Activated CD4-positive, alpha-beta memory T cell treated with anti-CD3 and anti-CD28 coated beads, Interleukin-2, amount 10 ng/mL, durations not matched to agents 7 days and 5 days (primary cell): ENCODE results near the gene UXS1. TPM values are rescaled to one million over a fixed set of nuclear protein-coding genes. Genes with fewer than 3 reads are reported as not detected.

Experiments
- CTCF ChIA-PET: fragments of 350-600 bp; sonication (Branson Sonifier 250); formaldehyde crosslinking; loops from one replicate; lab custom pipeline; 2021; ENCODE audit warnings: antibody characterized with exemption, inconsistent platforms; lab: Charles Lee
- POLR2A ChIA-PET: fragments of 350-600 bp; sonication (Branson Sonifier 250); formaldehyde crosslinking; loops from one replicate; lab custom pipeline; 2021; ENCODE audit warnings: antibody characterized with exemption; lab: Charles Lee
- DNase-seq: peaks from one replicate; pipeline ENCODE4 v3.0.0-alpha.2; 2020
- H3K27ac Mint-ChIP-seq: one replicate; pipeline ENCODE4 v1.8.0; 2021; ENCODE audit warnings: mild to moderate bottlenecking, mixed read lengths
- H3K27me3 Mint-ChIP-seq: one replicate; pipeline ENCODE4 v1.8.0; 2021; ENCODE audit warnings: mixed read lengths
- H3K36me3 Mint-ChIP-seq: one replicate; pipeline ENCODE4 v1.8.0; 2021; ENCODE audit warnings: low read depth, mixed read lengths
- H3K4me1 Mint-ChIP-seq: one replicate; pipeline ENCODE4 v1.8.0; 2021; ENCODE audit warnings: mixed read lengths
- H3K4me3 Mint-ChIP-seq: one replicate; pipeline ENCODE4 v1.8.0; 2021; ENCODE audit warnings: mild to moderate bottlenecking, mixed read lengths
- H3K9me3 Mint-ChIP-seq: one replicate; pipeline ENCODE4 v1.8.0; 2021; ENCODE audit warnings: mixed read lengths
- total RNA-seq, 2 experiments: library from RNA; stranded (reverse); gene quantifications; one replicate each; pipeline ENCODE4 v1.2.3, GENCODE V29; 2021

The UXS1 gene
- total RNA-seq, 2 experiments from 2014 or later: 74.4 to 74.6 TPM

- ChIA-PET POLR2A (interaction anchor here (1.1 to 1.6 kb wide), 3 partner anchors 13 to 35 kb away, joined by 3 to 7 read pairs (median 5); no protein-coding TSS in a partner anchor), CTCF (interaction anchor here (0.6 kb wide), 1 partner anchor 823 kb away, joined by 4 read pairs; no protein-coding TSS in a partner anchor)
- H3K9me3 Mint-ChIP-seq: no peaks in the 10 kb centered on the region
- H3K4me3 Mint-ChIP-seq: no peak overlapping the region
- no peak for DNase-seq
- H3K36me3 Mint-ChIP-seq: peaks cover 74% of the 10 kb centered on the region
- H3K4me1 Mint-ChIP-seq: peaks cover 34% of the 10 kb centered on the region
- H3K27ac Mint-ChIP-seq: no peak overlapping the region
- H3K27me3 Mint-ChIP-seq: no peaks in the 10 kb centered on the region
Observed at GRCh38 chr2:106124905-106125549, 69.1 kb downstream of the UXS1 start.

DNA sequence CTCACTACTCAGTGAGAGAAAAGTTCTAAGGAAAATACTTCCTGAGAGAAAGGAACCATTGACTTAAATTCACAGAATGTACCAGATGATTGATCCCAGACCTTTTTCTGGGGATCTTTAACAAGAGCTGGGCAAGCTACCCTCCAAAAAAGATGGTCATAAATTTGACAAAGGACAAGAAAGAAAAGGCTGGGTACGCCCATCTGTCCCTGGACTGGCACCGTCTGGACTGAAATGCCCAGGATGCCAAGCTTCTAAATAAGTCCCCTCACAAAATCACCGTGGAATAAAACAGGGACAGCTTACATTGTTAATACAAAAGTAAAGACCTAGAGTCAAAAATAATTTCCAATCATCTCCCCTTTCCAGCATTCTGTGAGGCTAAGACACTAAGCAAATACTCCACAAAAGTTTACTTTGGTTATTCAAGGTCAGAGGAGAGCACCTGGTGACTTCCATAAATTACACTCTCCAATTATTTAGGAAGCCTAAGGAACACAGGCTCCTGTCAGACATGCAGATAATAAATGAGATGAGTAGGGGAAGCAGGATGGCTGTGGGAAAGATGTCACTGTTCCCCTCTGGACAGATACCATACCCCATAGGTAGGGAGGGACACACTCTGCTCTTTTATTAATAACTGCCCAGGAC, 69.9 kb downstream of the UXS1 start:
- H3K4me3 Mint-ChIP-seq: no peak overlapping the region
- no peak for DNase-seq
- no peak overlapping the region for H3K27ac Mint-ChIP-seq
- CTCF ChIA-PET: interaction anchor here (0.6 kb wide), 1 partner anchor 823 kb away, joined by 4 read pairs; no protein-coding TSS in a partner anchor
- no peaks in the 10 kb centered on the region for H3K9me3 Mint-ChIP-seq
- no peaks in the 10 kb centered on the region for H3K27me3 Mint-ChIP-seq
- peaks cover 28% of the 10 kb centered on the region for H3K4me1 Mint-ChIP-seq
- POLR2A ChIA-PET: interaction anchor here (1.1 to 1.3 kb wide), 2 partner anchors 14 to 23 kb away, joined by 3 to 5 read pairs; no protein-coding TSS in a partner anchor
- peaks cover 75% of the 10 kb centered on the region for H3K36me3 Mint-ChIP-seq

DNA sequence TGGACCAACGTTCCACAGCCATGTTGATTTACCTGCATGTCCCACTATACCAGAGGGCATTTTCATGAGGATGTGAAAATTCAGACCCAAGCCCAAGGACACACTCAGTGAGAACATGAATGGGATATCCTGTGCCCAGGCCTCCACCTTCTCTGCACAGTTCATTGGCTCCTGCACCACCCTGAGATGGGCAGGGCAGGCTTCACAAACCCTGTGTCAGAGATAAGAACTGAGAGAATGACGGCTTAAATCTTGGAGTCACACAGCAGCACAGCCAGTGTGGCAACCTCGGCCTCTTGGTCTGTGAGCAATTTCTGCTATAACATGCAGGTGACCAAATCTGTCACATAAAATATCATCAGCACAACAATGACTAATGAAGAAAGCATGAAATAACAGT, 71.9 kb downstream of the UXS1 start:
- no peaks in the 10 kb centered on the region for H3K27me3 Mint-ChIP-seq
- DNase-seq: no peak
- H3K27ac Mint-ChIP-seq: no peak overlapping the region
- peaks cover 67% of the 10 kb centered on the region for H3K36me3 Mint-ChIP-seq
- H3K4me3 Mint-ChIP-seq: no peak overlapping the region
- ChIA-PET CTCF (no interaction called here), POLR2A (no interaction called here)
- H3K4me1 Mint-ChIP-seq: peaks cover 14% of the 10 kb centered on the region
- H3K9me3 Mint-ChIP-seq: no peaks in the 10 kb centered on the region

GRCh38 chr2:106120432-106120831, 73.7 kb downstream of the UXS1 start:
- H3K27me3 Mint-ChIP-seq: no peaks in the 10 kb centered on the region
- peaks cover 11% of the 10 kb centered on the region for H3K4me1 Mint-ChIP-seq
- ChIA-PET POLR2A (no interaction called here), CTCF (no interaction called here)
- no peak for DNase-seq
- no peak overlapping the region for H3K27ac Mint-ChIP-seq
- peaks cover 59% of the 10 kb centered on the region for H3K36me3 Mint-ChIP-seq
- H3K4me3 Mint-ChIP-seq: no peak overlapping the region
- no peaks in the 10 kb centered on the region for H3K9me3 Mint-ChIP-seq

DNA sequence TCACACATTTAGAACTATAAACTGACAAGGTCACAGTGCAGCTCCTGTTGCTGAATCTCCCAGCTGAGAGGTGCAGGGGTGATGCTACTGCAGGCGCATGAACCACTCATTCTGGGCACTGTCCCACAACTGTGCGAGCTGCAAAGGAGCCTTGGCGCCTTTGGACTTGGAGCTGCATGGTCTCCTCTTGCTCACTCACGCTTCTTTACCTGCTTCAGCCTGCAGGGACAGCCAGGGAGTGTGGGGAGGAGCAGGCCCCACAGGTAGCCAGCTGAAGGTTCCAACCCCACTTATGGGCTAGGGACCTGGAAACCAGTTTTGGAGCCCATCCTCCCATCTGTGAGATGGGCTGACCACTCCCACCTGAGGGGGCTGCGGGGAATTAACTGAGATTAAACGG, 75.0 kb downstream of the UXS1 start:
- no peaks in the 10 kb centered on the region for H3K9me3 Mint-ChIP-seq
- no peaks in the 10 kb centered on the region for H3K27me3 Mint-ChIP-seq
- no peak overlapping the region for H3K27ac Mint-ChIP-seq
- no peak overlapping the region for H3K4me3 Mint-ChIP-seq
- H3K4me1 Mint-ChIP-seq: peaks cover 16% of the 10 kb centered on the region
- ChIA-PET POLR2A (no interaction called here), CTCF (interaction anchor here (0.6 kb wide), 1 partner anchor 58 kb away, joined by 3 read pairs; no protein-coding TSS in a partner anchor)
- DNase-seq: no peak
- H3K36me3 Mint-ChIP-seq: peaks cover 46% of the 10 kb centered on the region

- H3K9me3 Mint-ChIP-seq: no peaks in the 10 kb centered on the region
- DNase-seq: no peak
- H3K27me3 Mint-ChIP-seq: no peaks in the 10 kb centered on the region
- ChIA-PET POLR2A (interaction anchor here (1.3 kb wide), 1 partner anchor 41 kb away, joined by 3 read pairs; no protein-coding TSS in a partner anchor), CTCF (interaction anchor here (0.6 kb wide), 1 partner anchor 59 kb away, joined by 3 read pairs; no protein-coding TSS in a partner anchor)
- H3K4me3 Mint-ChIP-seq: no peak overlapping the region
- peaks cover 16% of the 10 kb centered on the region for H3K4me1 Mint-ChIP-seq
- H3K36me3 Mint-ChIP-seq: peaks cover 40% of the 10 kb centered on the region
- H3K27ac Mint-ChIP-seq: no peak overlapping the region
Observed at GRCh38 chr2:106117882-106118684, 76.0 kb downstream of the UXS1 start.

- Mint-ChIP-seq H3K27ac (no peak overlapping the region), H3K27me3 (no peaks in the 10 kb centered on the region), H3K4me1 (peaks cover 16% of the 10 kb centered on the region), H3K36me3 (peaks cover 41% of the 10 kb centered on the region), H3K4me3 (no peak overlapping the region), H3K9me3 (no peaks in the 10 kb centered on the region)
- no peak for DNase-seq
- POLR2A ChIA-PET: interaction anchor here (1.3 kb wide), 1 partner anchor 41 kb away, joined by 3 read pairs; no protein-coding TSS in a partner anchor
- CTCF ChIA-PET: no interaction called here
Observed at GRCh38 chr2:106117347-106117746, 76.8 kb downstream of the UXS1 start.

- DNase-seq: no peak
- no peak overlapping the region for H3K27ac Mint-ChIP-seq
- H3K4me3 Mint-ChIP-seq: no peak overlapping the region
- no peaks in the 10 kb centered on the region for H3K9me3 Mint-ChIP-seq
- H3K27me3 Mint-ChIP-seq: no peaks in the 10 kb centered on the region
- CTCF ChIA-PET: no interaction called here
- H3K36me3 Mint-ChIP-seq: peaks cover 39% of the 10 kb centered on the region
- peaks cover 16% of the 10 kb centered on the region for H3K4me1 Mint-ChIP-seq
- POLR2A ChIA-PET: no interaction called here
Observed at GRCh38 chr2:106116248-106116647, 77.9 kb downstream of the UXS1 start.

DNA sequence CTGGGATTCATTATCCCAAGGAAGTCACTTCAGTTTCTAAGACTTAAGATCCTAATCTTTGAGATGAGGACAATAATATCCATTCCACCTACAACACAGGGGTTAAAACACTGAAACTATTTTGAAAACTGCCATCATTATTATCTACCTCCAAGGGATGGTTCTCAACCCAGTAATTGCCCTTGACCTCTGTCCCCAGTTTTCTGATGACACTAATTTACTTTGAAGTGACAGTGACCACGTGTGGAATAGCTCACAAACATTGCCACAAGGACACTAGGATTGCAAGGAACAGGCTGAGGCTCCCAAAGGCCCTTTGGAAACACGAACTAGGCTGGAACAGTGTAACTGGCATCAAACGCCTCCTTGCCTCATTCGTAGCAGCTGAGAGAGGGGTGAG, 78.4 kb downstream of the UXS1 start:
- ChIA-PET POLR2A (no interaction called here), CTCF (no interaction called here)
- Mint-ChIP-seq H3K27me3 (no peaks in the 10 kb centered on the region), H3K9me3 (no peaks in the 10 kb centered on the region), H3K4me3 (no peak overlapping the region), H3K27ac (no peak overlapping the region), H3K36me3 (peaks cover 41% of the 10 kb centered on the region), H3K4me1 (peaks cover 16% of the 10 kb centered on the region)
- no peak for DNase-seq

DNA sequence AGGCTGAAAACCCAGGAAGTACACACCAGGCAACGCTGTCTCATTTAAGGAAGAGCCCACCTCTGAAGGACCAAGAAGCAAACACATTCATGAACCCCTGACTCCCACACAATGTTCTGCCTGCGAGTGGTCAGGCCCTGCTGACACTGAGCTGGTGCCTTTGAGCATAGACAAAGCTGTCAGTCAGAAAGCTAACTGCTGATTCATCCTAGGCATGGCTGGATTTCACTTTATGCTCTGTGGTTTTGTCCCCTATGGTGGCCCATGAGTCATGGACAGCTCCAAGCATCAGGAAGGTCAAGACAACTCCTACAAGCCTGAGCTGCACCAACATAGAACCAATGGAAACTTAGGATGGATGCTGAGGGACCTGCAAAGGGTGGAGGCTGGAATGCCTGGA, 78.9 kb downstream of the UXS1 start:
- POLR2A ChIA-PET: no interaction called here
- no peaks in the 10 kb centered on the region for H3K9me3 Mint-ChIP-seq
- H3K27me3 Mint-ChIP-seq: no peaks in the 10 kb centered on the region
- DNase-seq: no peak
- CTCF ChIA-PET: no interaction called here
- H3K4me3 Mint-ChIP-seq: no peak overlapping the region
- peaks cover 16% of the 10 kb centered on the region for H3K4me1 Mint-ChIP-seq
- H3K36me3 Mint-ChIP-seq: peaks cover 41% of the 10 kb centered on the region
- H3K27ac Mint-ChIP-seq: no peak overlapping the region

GRCh38 chr2:106114166-106114565, 79.9 kb downstream of the UXS1 start:
- no peak overlapping the region for H3K27ac Mint-ChIP-seq
- ChIA-PET POLR2A (interaction anchor here (1.4 kb wide), 1 partner anchor 24 kb away, joined by 3 read pairs; no protein-coding TSS in a partner anchor), CTCF (interaction anchor here (1.4 kb wide), 1 partner anchor 9 kb away, joined by 3 read pairs; no protein-coding TSS in a partner anchor)

DNA sequence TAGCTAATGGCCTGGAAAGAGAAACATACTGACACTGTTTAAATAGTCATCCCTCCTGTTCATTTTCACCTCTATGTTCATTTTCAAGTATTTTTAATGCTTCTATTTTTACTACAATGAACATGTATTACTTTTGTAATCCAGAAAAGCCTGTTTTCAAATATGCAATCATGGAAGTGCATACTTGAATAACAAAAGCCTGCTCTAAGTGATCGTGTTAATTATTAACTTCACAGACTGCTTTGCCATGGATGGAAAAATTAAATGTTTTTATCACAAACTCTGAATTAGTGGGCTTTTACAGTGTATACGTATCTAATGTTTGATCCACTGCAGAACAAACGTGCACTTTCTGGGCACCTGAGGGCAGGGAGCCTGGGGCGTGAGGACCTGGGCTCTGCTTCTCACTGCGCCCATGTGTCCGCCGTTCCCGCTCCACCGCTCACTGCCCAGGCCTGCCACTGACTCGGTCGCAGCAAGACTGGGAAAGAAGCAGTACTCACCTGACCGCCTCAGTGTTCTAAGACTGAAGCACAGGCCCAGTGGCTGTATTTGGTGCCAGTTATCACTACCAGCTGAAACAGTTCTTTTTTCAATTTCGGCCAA, 80.6 kb downstream of the UXS1 start:
- CTCF ChIA-PET: interaction anchor here (1.4 kb wide), 1 partner anchor 8 kb away, joined by 3 read pairs; no protein-coding TSS in a partner anchor
- Mint-ChIP-seq H3K9me3 (no peaks in the 10 kb centered on the region), H3K4me3 (no peak overlapping the region), H3K27me3 (no peaks in the 10 kb centered on the region), H3K27ac (no peak overlapping the region), H3K4me1 (peaks cover 15% of the 10 kb centered on the region), H3K36me3 (peaks cover 37% of the 10 kb centered on the region)
- no peak for DNase-seq
- POLR2A ChIA-PET: interaction anchor here (1.4 kb wide), 1 partner anchor 25 kb away, joined by 3 read pairs; no protein-coding TSS in a partner anchor

More at GRCh38 chr2:106114166-106114565, 79.9 kb downstream of the UXS1 start:
- H3K36me3 Mint-ChIP-seq: peaks cover 38% of the 10 kb centered on the region
- H3K4me1 Mint-ChIP-seq: peaks cover 16% of the 10 kb centered on the region
- H3K27me3 Mint-ChIP-seq: no peaks in the 10 kb centered on the region
- no peak for DNase-seq
- H3K9me3 Mint-ChIP-seq: no peaks in the 10 kb centered on the region
- H3K4me3 Mint-ChIP-seq: no peak overlapping the region
